ENCODE data around the gene CD38.

Gene CD38

DNA sequence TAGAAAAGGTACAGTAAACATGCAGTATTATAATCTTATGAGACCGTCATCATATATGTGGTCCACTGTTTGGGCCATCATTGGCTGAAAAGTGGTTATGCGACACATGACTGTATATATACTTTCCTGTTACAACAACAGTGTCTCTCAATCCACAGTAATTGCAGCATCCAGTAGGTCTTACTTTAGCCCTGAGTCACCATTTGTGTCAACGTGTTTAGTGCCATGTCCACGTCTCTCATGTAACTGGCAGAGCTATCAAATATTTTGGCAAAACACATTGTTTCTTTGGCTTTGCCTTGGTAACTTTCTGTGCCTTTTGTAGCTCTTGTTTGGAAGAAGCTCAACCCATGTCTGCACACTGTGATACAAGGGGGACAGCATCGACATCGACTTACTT is 73.8 kb downstream of the CD38 start:
- TF ChIP-seq ZBTB7A (IDR thresholded peaks at IDR 0.05; ENCODE audit: low read depth) (no peak), TEAD4 (IDR thresholded peaks at IDR 0.05) (no peak), TCF12 (IDR thresholded peaks at IDR 0.05; ENCODE audit: low read depth) (no peak)
- TF ChIP-seq, protein P1, sequence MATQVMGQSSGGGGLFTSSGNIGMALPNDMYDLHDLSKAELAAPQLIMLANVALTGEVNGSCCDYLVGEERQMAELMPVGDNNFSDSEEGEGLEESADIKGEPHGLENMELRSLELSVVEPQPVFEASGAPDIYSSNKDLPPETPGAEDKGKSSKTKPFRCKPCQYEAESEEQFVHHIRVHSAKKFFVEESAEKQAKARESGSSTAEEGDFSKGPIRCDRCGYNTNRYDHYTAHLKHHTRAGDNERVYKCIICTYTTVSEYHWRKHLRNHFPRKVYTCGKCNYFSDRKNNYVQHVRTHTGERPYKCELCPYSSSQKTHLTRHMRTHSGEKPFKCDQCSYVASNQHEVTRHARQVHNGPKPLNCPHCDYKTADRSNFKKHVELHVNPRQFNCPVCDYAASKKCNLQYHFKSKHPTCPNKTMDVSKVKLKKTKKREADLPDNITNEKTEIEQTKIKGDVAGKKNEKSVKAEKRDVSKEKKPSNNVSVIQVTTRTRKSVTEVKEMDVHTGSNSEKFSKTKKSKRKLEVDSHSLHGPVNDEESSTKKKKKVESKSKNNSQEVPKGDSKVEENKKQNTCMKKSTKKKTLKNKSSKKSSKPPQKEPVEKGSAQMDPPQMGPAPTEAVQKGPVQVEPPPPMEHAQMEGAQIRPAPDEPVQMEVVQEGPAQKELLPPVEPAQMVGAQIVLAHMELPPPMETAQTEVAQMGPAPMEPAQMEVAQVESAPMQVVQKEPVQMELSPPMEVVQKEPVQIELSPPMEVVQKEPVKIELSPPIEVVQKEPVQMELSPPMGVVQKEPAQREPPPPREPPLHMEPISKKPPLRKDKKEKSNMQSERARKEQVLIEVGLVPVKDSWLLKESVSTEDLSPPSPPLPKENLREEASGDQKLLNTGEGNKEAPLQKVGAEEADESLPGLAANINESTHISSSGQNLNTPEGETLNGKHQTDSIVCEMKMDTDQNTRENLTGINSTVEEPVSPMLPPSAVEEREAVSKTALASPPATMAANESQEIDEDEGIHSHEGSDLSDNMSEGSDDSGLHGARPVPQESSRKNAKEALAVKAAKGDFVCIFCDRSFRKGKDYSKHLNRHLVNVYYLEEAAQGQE (IDR thresholded peaks at IDR 0.05; ENCODE audit: low read depth), result no peak

DNA sequence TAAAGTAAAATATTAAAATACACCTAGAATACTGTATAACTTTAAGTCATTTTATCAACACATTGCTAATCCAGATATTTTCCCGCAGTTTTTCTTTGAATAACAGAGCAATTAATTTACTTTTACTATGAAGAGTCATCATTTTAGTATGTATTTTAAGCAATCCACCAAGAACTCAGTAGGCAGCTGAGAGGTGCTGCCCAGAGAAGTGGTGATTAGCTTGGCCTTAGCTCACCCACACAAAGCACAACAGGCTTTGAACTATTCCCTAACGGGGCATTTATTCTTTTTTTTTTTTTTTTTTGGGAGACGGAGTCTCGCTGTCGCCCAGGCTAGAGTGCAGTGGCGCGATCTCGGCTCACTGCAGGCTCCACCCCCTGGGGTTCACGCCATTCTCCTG is 74.4 kb downstream of the CD38 start:
- TF ChIP-seq FOXM1 (IDR thresholded peaks at IDR 0.05; ENCODE audit: borderline replicate concordance, low read depth) (no peak), TEAD4 (IDR thresholded peaks at IDR 0.05) (no peak), TCF12 (IDR thresholded peaks at IDR 0.05; ENCODE audit: low read depth) (no peak)

DNA sequence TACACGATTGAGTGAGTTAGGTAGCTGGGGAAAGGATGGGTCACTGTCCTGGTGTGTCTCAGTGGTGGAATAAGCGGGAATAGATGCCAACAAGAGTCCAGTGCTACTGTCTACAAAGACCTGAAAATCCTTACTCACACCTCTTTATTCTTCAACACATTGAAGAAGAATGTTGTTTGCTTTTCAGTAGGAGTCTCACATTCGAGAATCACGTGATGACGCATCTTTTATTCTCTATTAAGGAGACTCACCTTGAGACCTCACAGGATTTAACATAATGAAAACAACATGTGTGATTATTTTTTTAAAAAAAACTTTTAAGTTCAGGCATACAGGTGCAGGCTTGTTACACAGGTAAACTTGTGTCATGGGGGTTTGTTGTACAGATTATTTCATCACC is 75.2 kb downstream of the CD38 start:
- TF ChIP-seq EGR1 (IDR thresholded peaks at IDR 0.05) (no peak), EP300 (IDR thresholded peaks at IDR 0.05; ENCODE audit: borderline replicate concordance) (no peak), FOXM1 (IDR thresholded peaks at IDR 0.05; ENCODE audit: borderline replicate concordance, low read depth) (no peak), TEAD4 (IDR thresholded peaks at IDR 0.05) (no peak), NFIC (IDR thresholded peaks at IDR 0.05) (no peak), YY1 (IDR thresholded peaks at IDR 0.05; ENCODE audit: low read depth) (no peak), TAF1 (IDR thresholded peaks at IDR 0.05; ENCODE audit: low read depth) (no peak), CEBPB (IDR thresholded peaks at IDR 0.05) (no peak), ZBTB7A (IDR thresholded peaks at IDR 0.05; ENCODE audit: low read depth) (no peak), RAD21 (IDR thresholded peaks at IDR 0.05; ENCODE audit: low read depth) (no peak), CREB1 (IDR thresholded peaks at IDR 0.05; ENCODE audit: low read depth) (no peak), TCF12 (IDR thresholded peaks at IDR 0.05; ENCODE audit: low read depth) (no peak)
- TF ChIP-seq, protein P1 (IDR thresholded peaks at IDR 0.05; ENCODE audit: low read depth), result no peak
- TF ChIP-seq, protein P2, sequence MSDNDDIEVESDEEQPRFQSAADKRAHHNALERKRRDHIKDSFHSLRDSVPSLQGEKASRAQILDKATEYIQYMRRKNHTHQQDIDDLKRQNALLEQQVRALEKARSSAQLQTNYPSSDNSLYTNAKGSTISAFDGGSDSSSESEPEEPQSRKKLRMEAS (IDR thresholded peaks at IDR 0.05), result no peak
- TF ChIP-seq, protein P3, sequence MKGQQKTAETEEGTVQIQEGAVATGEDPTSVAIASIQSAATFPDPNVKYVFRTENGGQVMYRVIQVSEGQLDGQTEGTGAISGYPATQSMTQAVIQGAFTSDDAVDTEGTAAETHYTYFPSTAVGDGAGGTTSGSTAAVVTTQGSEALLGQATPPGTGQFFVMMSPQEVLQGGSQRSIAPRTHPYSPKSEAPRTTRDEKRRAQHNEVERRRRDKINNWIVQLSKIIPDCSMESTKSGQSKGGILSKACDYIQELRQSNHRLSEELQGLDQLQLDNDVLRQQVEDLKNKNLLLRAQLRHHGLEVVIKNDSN (IDR thresholded peaks at IDR 0.05), result no peak

DNA sequence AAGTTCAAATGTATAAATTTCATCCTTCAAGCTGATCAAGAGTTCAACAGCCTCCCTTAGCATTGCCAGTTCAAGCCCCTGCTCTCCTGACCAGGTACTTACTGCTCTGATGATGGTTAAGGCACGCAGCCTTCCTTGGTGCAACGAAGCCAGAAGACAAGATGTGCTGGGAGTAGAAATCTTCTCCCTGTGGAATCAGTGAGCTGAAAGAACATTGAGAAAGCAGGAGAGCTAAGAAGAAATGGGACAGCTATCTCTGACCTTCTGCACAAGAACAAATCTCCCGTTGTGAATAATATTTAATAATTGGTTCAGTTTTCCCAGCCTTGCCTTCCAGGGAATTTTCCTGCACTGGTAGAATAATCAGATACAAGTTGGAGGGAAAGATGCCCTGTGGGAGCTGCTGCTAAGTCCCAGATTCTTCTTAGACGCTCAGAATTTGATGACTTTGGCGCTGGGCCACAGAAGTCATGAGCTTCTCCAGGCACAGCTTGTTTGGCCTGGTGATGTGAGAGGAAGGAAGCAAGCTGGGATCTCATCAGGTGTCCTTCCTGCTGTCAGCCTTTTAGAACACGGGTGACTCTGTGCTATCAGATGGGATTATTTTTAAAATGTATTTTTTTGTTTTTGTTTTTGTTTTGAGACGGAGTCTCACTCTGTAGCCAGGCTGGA is 77.8 kb downstream of the CD38 start:
- no peak for TF ChIP-seq TEAD4 (IDR thresholded peaks at IDR 0.05)
- TF ChIP-seq TCF12 (IDR thresholded peaks at IDR 0.05; ENCODE audit: low read depth), result no peak
- TF ChIP-seq FOXM1 (IDR thresholded peaks at IDR 0.05; ENCODE audit: borderline replicate concordance, low read depth), result no peak
- TF ChIP-seq, protein P3 (IDR thresholded peaks at IDR 0.05), result no peak
- no peak for TF ChIP-seq ZBTB7A (IDR thresholded peaks at IDR 0.05; ENCODE audit: low read depth)
- TF ChIP-seq, protein P2 (IDR thresholded peaks at IDR 0.05), result no peak
- TF ChIP-seq TAF1 (IDR thresholded peaks at IDR 0.05; ENCODE audit: low read depth), result no peak
- TF ChIP-seq, protein P1 (IDR thresholded peaks at IDR 0.05; ENCODE audit: low read depth), result no peak
- TF ChIP-seq YY1 (IDR thresholded peaks at IDR 0.05; ENCODE audit: low read depth), result no peak
- TF ChIP-seq CREB1 (IDR thresholded peaks at IDR 0.05; ENCODE audit: low read depth), result no peak
- no peak for TF ChIP-seq NFIC (IDR thresholded peaks at IDR 0.05)
- TF ChIP-seq EGR1 (IDR thresholded peaks at IDR 0.05), result no peak
- TF ChIP-seq RAD21 (IDR thresholded peaks at IDR 0.05; ENCODE audit: low read depth), result no peak
- no peak for TF ChIP-seq CEBPB (IDR thresholded peaks at IDR 0.05)
- TF ChIP-seq EP300 (IDR thresholded peaks at IDR 0.05; ENCODE audit: borderline replicate concordance), result no peak

All from Ishikawa (cell line).